Progenitor cell of endocrine pancreas (in vitro differentiated cells): ENCODE data around the gene CNOT1. TPM values are rescaled to one million over a fixed set of nuclear protein-coding genes. Genes with fewer than 3 reads are reported as not detected.

ENCODE experiments used
- DNase-seq: peaks from one replicate; pipeline ENCODE4 v3.0.0; 2021; ENCODE audit warnings: low spot score; ENCODE audit not compliant: unreplicated experiment
- H3K27ac Mint-ChIP-seq: 2 replicates; pipeline ENCODE4 v1.8.0; 2021; ENCODE audit warnings: mild to moderate bottlenecking, moderate library complexity, mixed read lengths
- H3K27me3 Mint-ChIP-seq: 2 replicates; pipeline ENCODE4 v1.8.0; 2021; ENCODE audit warnings: mixed read lengths
- H3K36me3 Mint-ChIP-seq: 2 replicates; pipeline ENCODE4 v1.8.0; 2022; ENCODE audit warnings: mixed read lengths; ENCODE audit not compliant: insufficient read depth
- H3K4me1 Mint-ChIP-seq: 2 replicates; pipeline ENCODE4 v1.8.0; 2021; ENCODE audit warnings: low read depth, mixed read lengths
- H3K4me3 Mint-ChIP-seq: 2 replicates; pipeline ENCODE4 v1.8.0; 2021; ENCODE audit warnings: low read depth, mild to moderate bottlenecking, moderate library complexity, mixed read lengths
- H3K9me3 Mint-ChIP-seq: 2 replicates; pipeline ENCODE4 v1.8.0; 2021; ENCODE audit warnings: low read depth, mixed read lengths
- total RNA-seq: library from RNA; stranded (reverse); gene quantifications from 2 replicates; pipeline ENCODE4 v1.2.1, GENCODE V29; 2021
- TF ChIP-seq, protein P1 (sequence below): fragments of 200-600 bp; sonication (generic); IDR thresholded peaks from one replicate; pipeline ENCODE4 v1.5.0; 2021; ENCODE audit warnings: antibody characterized with exemption, mild to moderate bottlenecking; ENCODE audit not compliant: unreplicated experiment

CNOT1 gene
- total RNA-seq, 1 donor from 2014 or later, result 235 TPM

DNA sequence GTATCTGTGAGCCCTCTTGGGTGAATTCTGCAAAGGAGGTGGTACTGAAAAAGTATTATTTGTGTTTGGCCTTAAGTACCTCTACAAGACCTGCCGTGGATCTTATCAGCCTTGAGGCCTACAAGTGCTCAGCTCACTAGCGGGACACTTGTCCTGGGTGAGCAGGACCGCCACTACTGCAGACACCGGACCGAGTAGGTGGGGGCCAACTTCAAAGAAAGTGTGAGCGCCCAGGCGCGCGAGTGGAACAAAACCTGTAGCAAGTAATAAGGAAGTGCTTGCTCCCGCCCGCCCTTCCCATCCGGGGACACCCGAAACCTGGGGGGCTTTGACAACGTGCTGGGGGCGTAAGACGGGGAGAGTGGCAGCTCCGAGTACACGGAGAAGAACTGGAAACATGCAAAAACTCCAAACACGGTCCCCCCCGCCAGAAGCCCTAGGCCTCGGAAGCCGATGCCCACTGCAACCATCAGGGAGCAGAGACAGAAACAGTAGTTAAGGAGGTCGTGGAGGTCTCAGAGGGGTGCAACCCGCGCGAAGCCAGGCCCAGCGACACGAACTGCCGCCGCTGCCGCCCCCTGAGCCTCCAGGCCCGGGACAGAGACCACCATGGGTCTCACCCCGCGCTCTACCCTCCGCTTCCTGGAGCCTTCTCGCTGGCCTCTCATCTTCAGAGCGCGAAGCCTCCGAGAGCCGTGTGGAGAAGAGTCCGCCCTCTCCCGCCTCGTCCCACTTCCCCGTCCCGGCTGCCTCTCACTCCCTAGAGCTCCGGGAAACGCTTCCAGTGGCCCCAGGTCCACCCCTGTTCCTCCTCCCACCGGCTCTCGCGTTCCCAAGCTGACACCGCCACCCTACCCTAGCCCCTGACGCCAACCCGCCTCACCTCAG, 537 bp downstream of the CNOT1 start:
- no peaks in the 10 kb centered on the region for H3K27me3 Mint-ChIP-seq
- H3K27ac Mint-ChIP-seq, result peak overlapping the region; percentile 100
- TF ChIP-seq, protein P1, sequence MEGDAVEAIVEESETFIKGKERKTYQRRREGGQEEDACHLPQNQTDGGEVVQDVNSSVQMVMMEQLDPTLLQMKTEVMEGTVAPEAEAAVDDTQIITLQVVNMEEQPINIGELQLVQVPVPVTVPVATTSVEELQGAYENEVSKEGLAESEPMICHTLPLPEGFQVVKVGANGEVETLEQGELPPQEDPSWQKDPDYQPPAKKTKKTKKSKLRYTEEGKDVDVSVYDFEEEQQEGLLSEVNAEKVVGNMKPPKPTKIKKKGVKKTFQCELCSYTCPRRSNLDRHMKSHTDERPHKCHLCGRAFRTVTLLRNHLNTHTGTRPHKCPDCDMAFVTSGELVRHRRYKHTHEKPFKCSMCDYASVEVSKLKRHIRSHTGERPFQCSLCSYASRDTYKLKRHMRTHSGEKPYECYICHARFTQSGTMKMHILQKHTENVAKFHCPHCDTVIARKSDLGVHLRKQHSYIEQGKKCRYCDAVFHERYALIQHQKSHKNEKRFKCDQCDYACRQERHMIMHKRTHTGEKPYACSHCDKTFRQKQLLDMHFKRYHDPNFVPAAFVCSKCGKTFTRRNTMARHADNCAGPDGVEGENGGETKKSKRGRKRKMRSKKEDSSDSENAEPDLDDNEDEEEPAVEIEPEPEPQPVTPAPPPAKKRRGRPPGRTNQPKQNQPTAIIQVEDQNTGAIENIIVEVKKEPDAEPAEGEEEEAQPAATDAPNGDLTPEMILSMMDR, result no peak
- H3K36me3 Mint-ChIP-seq, result peaks cover 10% of the 10 kb centered on the region
- DNase-seq, result peak; percentile 16
- H3K4me3 Mint-ChIP-seq, result peak overlapping the region; percentile 99
- H3K9me3 Mint-ChIP-seq, result no peaks in the 10 kb centered on the region
- peaks cover 10% of the 10 kb centered on the region for H3K4me1 Mint-ChIP-seq

DNA sequence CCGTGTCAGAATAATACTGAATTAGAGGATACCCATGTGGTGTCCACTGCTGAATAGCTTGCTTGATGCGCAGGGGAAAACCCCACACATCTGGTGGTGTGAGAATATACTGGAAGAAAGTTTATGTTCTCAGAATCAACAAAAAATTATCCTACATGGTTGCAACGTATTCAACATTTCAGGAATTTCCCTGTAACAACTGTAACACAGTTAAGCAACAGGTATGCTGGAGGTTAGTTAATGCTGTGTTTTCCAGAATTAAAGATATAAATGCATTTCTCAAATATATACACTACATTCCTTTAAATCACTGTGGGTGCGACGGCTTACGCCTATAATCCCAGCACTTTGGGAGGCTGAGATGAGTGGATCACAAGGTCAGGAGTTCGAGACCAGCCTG, 5.4 kb downstream of the CNOT1 start:
- Mint-ChIP-seq H3K4me3 (no peak overlapping the region), H3K4me1 (peaks cover 7% of the 10 kb centered on the region), H3K27me3 (no peaks in the 10 kb centered on the region), H3K36me3 (peaks cover 19% of the 10 kb centered on the region), H3K27ac (no peak overlapping the region), H3K9me3 (no peaks in the 10 kb centered on the region)
- no peak for DNase-seq
- TF ChIP-seq, protein P1, result no peak

- TF ChIP-seq, protein P1, result no peak
- Mint-ChIP-seq H3K9me3 (no peaks in the 10 kb centered on the region), H3K4me3 (no peak overlapping the region), H3K27me3 (no peaks in the 10 kb centered on the region), H3K4me1 (no peaks in the 10 kb centered on the region), H3K36me3 (peaks cover 27% of the 10 kb centered on the region), H3K27ac (no peak overlapping the region)
- DNase-seq, result no peak
Observed at GRCh38 chr16:58620396-58620795, 9.2 kb downstream of the CNOT1 start.

DNA sequence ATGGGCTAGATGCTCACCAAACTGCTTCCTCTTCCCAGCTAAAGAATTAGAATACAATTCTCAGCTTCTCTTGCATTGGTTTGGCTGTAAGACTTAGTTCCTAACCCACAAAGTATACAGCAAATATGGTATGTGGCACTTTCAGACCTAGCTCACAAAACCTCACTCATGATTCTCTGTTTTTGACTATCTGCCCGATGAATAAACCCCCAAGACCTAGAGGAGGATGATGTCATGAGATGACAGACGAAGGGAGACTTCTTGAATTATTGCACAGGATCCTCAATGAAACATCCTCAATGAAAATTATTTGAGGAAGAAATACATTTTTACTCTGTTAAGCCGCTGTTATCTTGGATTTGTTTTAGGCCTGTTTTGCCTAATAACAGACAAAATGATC, 14.3 kb downstream of the CNOT1 start:
- Mint-ChIP-seq H3K36me3 (peaks cover 17% of the 10 kb centered on the region), H3K4me3 (no peak overlapping the region), H3K27me3 (no peaks in the 10 kb centered on the region), H3K27ac (no peak overlapping the region), H3K9me3 (no peaks in the 10 kb centered on the region), H3K4me1 (no peaks in the 10 kb centered on the region)
- TF ChIP-seq, protein P1, result no peak
- DNase-seq, result no peak

DNA sequence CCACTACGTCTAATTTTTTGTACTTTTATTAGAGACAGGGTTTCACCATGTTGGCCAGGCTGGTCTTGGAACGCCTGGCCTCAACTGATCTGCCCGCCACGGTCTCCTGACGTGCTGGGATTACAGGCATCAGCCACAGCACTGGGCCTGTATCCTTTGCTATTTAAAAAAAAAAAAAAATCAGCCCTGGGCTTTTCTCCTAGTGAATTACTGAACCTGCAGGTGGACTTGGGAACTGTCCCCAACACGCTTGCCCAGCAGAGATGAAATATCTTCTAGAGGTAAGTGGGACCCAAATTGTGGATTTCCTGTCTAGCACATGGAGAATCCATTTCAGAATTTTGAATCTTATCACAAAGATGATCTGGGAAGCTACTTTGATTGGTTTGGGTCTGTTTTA, 14.8 kb downstream of the CNOT1 start:
- Mint-ChIP-seq H3K36me3 (peaks cover 14% of the 10 kb centered on the region), H3K27ac (no peak overlapping the region), H3K4me1 (no peaks in the 10 kb centered on the region), H3K4me3 (no peak overlapping the region), H3K27me3 (no peaks in the 10 kb centered on the region), H3K9me3 (no peaks in the 10 kb centered on the region)
- TF ChIP-seq, protein P1, result no peak
- DNase-seq, result no peak
